ENCODE data around the gene NBPF12. TPM values are rescaled to one million over a fixed set of nuclear protein-coding genes. Genes with fewer than 3 reads are reported as not detected.
"Not testable (repeated sequence)": the region's sequence is repeated elsewhere in the genome, so short reads cannot be mapped to it uniquely, and the experiment has no call there.

The NBPF12 gene
- total and polyA plus RNA-seq, 5 experiments from 2014 or later, result 1.6 to 42.8 (median 5.5) TPM

GRCh38 chr1:147008495-147008894 is 70.4 kb downstream of the NBPF12 start:
- H3K4me3 Mint-ChIP-seq, POLR2A ChIA-PET, H3K27ac Mint-ChIP-seq, H3K4me1 Mint-ChIP-seq, DNase-seq, ATAC-seq: not testable (repeated sequence)
- H3K36me3 Mint-ChIP-seq, result peaks cover 2 to 17% (median 13%) of the 10 kb centered on the region in 3 donors
- H3K27me3 Mint-ChIP-seq, result peaks cover 0 to 13% (median 9%) of the 10 kb centered on the region in 5 donors
- H3K9me3 Mint-ChIP-seq, result peaks cover 2 to 32% (median 24%) of the 10 kb centered on the region in 9 donors

DNA sequence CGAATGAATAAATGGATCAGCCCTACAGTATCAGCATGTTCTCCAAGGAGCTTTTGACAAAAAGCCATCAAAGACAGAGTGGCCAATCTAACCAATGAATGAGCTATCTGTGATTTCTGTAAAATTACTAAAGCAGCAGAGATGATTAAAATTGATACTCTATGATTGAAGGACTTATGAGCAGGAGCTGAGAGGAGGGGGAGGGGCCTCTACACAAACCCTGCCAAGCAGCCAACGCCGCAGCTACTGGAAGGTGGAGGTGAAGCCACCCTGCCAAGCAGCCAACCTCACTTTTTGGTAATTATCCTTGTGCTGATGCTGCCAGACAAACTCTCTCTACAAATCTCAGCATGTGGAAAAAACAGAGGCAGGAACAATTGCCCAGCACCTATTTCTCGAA is 88.9 kb downstream of the NBPF12 start:
- H3K27ac Mint-ChIP-seq, DNase-seq, POLR2A ChIA-PET, ATAC-seq, H3K9me3 Mint-ChIP-seq, H3K4me1 Mint-ChIP-seq, H3K36me3 Mint-ChIP-seq, H3K4me3 Mint-ChIP-seq: not testable (repeated sequence)
- peaks cover 7 to 13% (median 9%) of the 10 kb centered on the region in 5 donors for H3K27me3 Mint-ChIP-seq

DNA sequence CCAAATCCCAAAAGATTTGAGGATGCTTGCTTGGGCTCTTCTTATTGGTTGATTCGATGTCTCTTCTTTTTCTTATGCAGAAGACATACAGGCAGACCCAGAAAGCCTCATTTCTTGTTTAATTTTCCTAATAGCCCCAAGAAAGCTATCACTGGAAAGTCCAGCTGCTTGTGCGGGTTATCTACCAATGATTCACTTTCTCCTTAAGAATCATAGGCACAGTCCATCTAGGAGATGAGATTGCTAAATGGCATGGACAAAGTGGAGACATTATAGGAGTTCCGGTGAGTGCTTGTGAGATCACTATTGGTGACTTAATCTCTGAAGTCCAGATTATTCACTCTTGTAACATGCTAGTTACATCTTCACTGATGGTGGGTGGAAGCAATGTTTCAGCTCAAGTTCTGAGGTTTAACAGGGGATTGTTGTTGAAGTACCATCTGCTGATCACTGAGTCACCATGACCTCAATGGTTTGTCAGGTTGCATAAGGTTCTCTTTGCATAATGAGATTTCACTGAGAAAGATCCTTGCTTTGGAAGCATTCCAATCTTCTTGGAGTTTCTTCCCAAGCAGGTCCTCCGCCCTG is 92.0 kb downstream of the NBPF12 start:
- H3K27me3 Mint-ChIP-seq, result peaks cover 0 to 18% (median 10%) of the 10 kb centered on the region in 5 donors
- H3K36me3 Mint-ChIP-seq, DNase-seq, H3K9me3 Mint-ChIP-seq, POLR2A ChIA-PET, H3K27ac Mint-ChIP-seq, H3K4me3 Mint-ChIP-seq, H3K4me1 Mint-ChIP-seq, ATAC-seq: not testable (repeated sequence)

DNA sequence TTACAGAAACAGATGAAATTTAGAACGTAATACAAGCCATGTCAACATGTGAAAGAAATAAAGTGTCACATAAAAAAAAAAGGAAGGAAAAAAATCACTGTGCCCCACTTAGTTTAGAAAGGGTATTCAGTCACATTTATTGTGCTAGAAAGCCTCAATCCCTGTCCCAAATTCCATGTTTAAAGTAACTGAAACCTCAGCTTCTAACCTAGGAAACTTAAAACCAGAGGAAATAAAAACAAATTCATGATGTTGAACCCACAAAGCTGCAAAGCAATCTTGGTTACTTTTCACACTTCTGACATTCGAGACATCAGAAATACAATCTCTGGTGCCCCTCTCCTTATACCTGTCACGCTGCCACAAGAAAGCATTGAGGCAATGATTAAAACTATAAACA is 101.8 kb downstream of the NBPF12 start:
- peaks cover 0 to 4% (median under 1%) of the 10 kb centered on the region in 5 donors for H3K27me3 Mint-ChIP-seq
- H3K9me3 Mint-ChIP-seq, result no peaks in the 10 kb centered on the region
- DNase-seq, result no peak
- H3K4me3 Mint-ChIP-seq, result no peak overlapping the region
- H3K36me3 Mint-ChIP-seq, result no peaks in the 10 kb centered on the region
- H3K27ac Mint-ChIP-seq, result no peak overlapping the region
- ATAC-seq, result no peak
- H3K4me1 Mint-ChIP-seq, result peaks cover 0 to 13% (median 6%) of the 10 kb centered on the region in 4 donors
- POLR2A ChIA-PET, result no interaction called here

GRCh38 chr1:147042891-147043290 is 104.8 kb downstream of the NBPF12 start:
- not testable (repeated sequence) for H3K9me3 Mint-ChIP-seq, ATAC-seq, H3K4me3 Mint-ChIP-seq, H3K36me3 Mint-ChIP-seq, H3K27me3 Mint-ChIP-seq, DNase-seq
- peak overlapping the region in 1 of 10 donors; percentile 68 for H3K27ac Mint-ChIP-seq
- peaks cover 18 to 34% (median 20%) of the 10 kb centered on the region in 4 donors for H3K4me1 Mint-ChIP-seq
- POLR2A ChIA-PET, result interaction anchor here (0.6 kb wide), 1 partner anchor 1017 kb away, joined by 3 read pairs; no protein-coding TSS in a partner anchor

- H3K27me3 Mint-ChIP-seq, POLR2A ChIA-PET, H3K27ac Mint-ChIP-seq, DNase-seq, H3K4me3 Mint-ChIP-seq, H3K9me3 Mint-ChIP-seq, H3K36me3 Mint-ChIP-seq, ATAC-seq: not testable (repeated sequence)
- peaks cover 18 to 40% (median 21%) of the 10 kb centered on the region in 4 donors for H3K4me1 Mint-ChIP-seq
Observed at GRCh38 chr1:147044511-147044910, 106.4 kb downstream of the NBPF12 start.

Other genes with a start within 250 kb of the NBPF12 start
- 10 to 100 TPM; 19.5 to 20.2 TPM for gene PRKAB2, start 234.1 kb downstream of the NBPF12 start, total RNA-seq
- 1 to 10 TPM; 2.3 to 4.3 (median 2.4) TPM for gene PRKAB2, start 234.1 kb downstream of the NBPF12 start, polyA plus RNA-seq

Measured in naive thymus-derived CD8-positive, alpha-beta T cell (primary cell).